H1 (cell line): ENCODE measurements around the gene BARX1.

ENCODE experiments used
- CBX8 ChIP-seq: fragments of 300-800, 300-1000 bp; sonication (generic); IDR thresholded peaks from 2 replicates; pipeline ENCODE4 v1.7.1; 2016; ENCODE audit warnings: low read depth, low read length, borderline replicate concordance
- EP300 ChIP-seq, 2 experiments: IDR thresholded peaks; 1 replicate in 1 of 2; 2 replicates in 1 of 2; pipeline ENCODE4 v1.6.1; 2011 to 2012; ENCODE audit warnings: low read depth in 2 of 2, low read length in 2 of 2, mild to moderate bottlenecking in 2 of 2, borderline replicate concordance in 1 of 2, inconsistent platforms in 1 of 2, moderate library complexity in 1 of 2
- EZH2 ChIP-seq: fragments of 200-600 bp; sonication (generic); IDR thresholded peaks from 2 replicates; pipeline ENCODE4 v1.7.1; 2012; ENCODE audit warnings: low read depth, mild to moderate bottlenecking, moderate library complexity, low read length, inconsistent platforms; ENCODE audit not compliant: severe bottlenecking
- HDAC2 ChIP-seq, 2 experiments: fragments of 300-600 bp in 1 of 2; sonication (generic) in 1 of 2; IDR thresholded peaks; 2 replicates each; pipeline ENCODE4 v1.6.1; 2011 to 2012; ENCODE audit warnings: low read depth in 2 of 2, low read length in 2 of 2, mild to moderate bottlenecking in 2 of 2, moderate library complexity in 2 of 2, borderline replicate concordance in 1 of 2, inconsistent platforms in 1 of 2
- JUN ChIP-seq: IDR thresholded peaks from 2 replicates; pipeline ENCODE4 v1.6.1; 2011; ENCODE audit warnings: low read depth, mild to moderate bottlenecking, improper control_type of control experiment, low read length
- MAFK ChIP-seq: IDR thresholded peaks from 2 replicates; pipeline ENCODE4 v1.6.1; 2012; ENCODE audit warnings: low read depth, mild to moderate bottlenecking, improper control_type of control experiment, low read length
- NRF1 ChIP-seq: IDR thresholded peaks from 2 replicates; pipeline ENCODE4 v1.6.1; 2011; ENCODE audit warnings: mild to moderate bottlenecking, low read depth, low read length, improper control_type of control experiment
- POLR2AphosphoS5 ChIP-seq: IDR thresholded peaks from 2 replicates; pipeline ENCODE4 v1.6.1; 2011; ENCODE audit warnings: low read depth, low read length
- TCF12 ChIP-seq: IDR thresholded peaks from 2 replicates; pipeline ENCODE4 v1.6.1; 2011; ENCODE audit warnings: low read depth, mild to moderate bottlenecking, low read length
- TF ChIP-seq, protein P1 (sequence below), 3 experiments: IDR thresholded peaks; 1 replicate in 2 of 3; 2 replicates in 1 of 3; pipeline versions ENCODE4 v1.5.1 to v1.6.1; 2011; ENCODE audit warnings: low read length in 3 of 3, mild to moderate bottlenecking in 3 of 3, inconsistent platforms in 2 of 3, low read depth in 1 of 3, moderate library complexity in 1 of 3; ENCODE audit not compliant: insufficient read depth in 1 of 3; ENCODE audit errors: control extremely low read depth in 1 of 3
- TF ChIP-seq, protein P2 (sequence below): IDR thresholded peaks from 2 replicates; pipeline ENCODE4 v1.6.1; 2012; ENCODE audit warnings: low read length, inconsistent platforms
- TF ChIP-seq, protein P3 (sequence below): IDR thresholded peaks from 2 replicates; pipeline ENCODE4 v1.6.1; 2012; ENCODE audit warnings: inconsistent platforms
- TF ChIP-seq, protein P4 (sequence below): IDR thresholded peaks from 2 replicates; pipeline ENCODE4 v1.6.1; 2011; ENCODE audit warnings: low read depth, mild to moderate bottlenecking, low read length; ENCODE audit not compliant: insufficient read depth

DNA sequence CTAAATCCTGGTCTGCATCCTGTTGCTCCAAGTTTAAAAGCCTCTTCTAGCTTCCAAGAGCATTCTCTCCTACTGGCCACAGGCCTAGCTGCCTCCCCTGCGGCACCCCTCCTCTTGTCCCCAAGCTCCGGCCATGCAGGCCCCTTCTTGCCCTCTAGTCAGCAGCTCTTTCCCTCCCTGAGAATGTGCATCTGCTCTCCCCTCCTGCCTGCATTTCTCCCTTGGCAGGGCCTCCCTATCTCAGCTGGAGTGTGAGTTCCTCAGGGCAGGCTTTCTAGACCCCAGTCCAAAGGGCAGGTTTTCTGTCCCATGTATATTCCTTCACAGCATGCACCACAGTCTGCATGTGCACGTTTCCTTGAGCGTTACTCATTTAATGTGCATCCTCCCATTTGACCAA is 24.6 kb upstream of the BARX1 start:
- TF ChIP-seq, protein P1, sequence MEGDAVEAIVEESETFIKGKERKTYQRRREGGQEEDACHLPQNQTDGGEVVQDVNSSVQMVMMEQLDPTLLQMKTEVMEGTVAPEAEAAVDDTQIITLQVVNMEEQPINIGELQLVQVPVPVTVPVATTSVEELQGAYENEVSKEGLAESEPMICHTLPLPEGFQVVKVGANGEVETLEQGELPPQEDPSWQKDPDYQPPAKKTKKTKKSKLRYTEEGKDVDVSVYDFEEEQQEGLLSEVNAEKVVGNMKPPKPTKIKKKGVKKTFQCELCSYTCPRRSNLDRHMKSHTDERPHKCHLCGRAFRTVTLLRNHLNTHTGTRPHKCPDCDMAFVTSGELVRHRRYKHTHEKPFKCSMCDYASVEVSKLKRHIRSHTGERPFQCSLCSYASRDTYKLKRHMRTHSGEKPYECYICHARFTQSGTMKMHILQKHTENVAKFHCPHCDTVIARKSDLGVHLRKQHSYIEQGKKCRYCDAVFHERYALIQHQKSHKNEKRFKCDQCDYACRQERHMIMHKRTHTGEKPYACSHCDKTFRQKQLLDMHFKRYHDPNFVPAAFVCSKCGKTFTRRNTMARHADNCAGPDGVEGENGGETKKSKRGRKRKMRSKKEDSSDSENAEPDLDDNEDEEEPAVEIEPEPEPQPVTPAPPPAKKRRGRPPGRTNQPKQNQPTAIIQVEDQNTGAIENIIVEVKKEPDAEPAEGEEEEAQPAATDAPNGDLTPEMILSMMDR (IDR thresholded peaks at IDR 0.05; ENCODE audit: control extremely low read depth in 1 of 3, insufficient read depth in 1 of 3, low read depth in 1 of 3, low read length in 3 of 3): no peak
- TF ChIP-seq, protein P2, sequence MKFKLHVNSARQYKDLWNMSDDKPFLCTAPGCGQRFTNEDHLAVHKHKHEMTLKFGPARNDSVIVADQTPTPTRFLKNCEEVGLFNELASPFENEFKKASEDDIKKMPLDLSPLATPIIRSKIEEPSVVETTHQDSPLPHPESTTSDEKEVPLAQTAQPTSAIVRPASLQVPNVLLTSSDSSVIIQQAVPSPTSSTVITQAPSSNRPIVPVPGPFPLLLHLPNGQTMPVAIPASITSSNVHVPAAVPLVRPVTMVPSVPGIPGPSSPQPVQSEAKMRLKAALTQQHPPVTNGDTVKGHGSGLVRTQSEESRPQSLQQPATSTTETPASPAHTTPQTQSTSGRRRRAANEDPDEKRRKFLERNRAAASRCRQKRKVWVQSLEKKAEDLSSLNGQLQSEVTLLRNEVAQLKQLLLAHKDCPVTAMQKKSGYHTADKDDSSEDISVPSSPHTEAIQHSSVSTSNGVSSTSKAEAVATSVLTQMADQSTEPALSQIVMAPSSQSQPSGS: no peak
- TF ChIP-seq TCF12 (no peak), CBX8 (no peak), JUN (no peak), POLR2AphosphoS5 (no peak), EP300 (IDR thresholded peaks at IDR 0.05; ENCODE audit: borderline replicate concordance in 1 of 2, low read depth in 2 of 2, low read length in 2 of 2) (no peak), HDAC2 (IDR thresholded peaks at IDR 0.05; ENCODE audit: borderline replicate concordance in 1 of 2, low read depth in 2 of 2, low read length in 2 of 2) (no peak), MAFK (no peak), NRF1 (no peak), EZH2 (no peak)
- TF ChIP-seq, protein P3, sequence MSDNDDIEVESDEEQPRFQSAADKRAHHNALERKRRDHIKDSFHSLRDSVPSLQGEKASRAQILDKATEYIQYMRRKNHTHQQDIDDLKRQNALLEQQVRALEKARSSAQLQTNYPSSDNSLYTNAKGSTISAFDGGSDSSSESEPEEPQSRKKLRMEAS: no peak
- TF ChIP-seq, protein P4, sequence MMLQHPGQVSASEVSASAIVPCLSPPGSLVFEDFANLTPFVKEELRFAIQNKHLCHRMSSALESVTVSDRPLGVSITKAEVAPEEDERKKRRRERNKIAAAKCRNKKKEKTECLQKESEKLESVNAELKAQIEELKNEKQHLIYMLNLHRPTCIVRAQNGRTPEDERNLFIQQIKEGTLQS: no peak
